H54 (cell line): ENCODE data around the gene EXOSC10.

Source experiments
- DNase-seq: peaks from one replicate; pipeline ENCODE4 v3.0.0; 2011; ENCODE audit warnings: low spot score, mixed read lengths; ENCODE audit not compliant: insufficient read length
- FAIRE-seq: peaks from 3 replicates; lab custom pipeline; 2011; peaks lifted over from hg19 to GRCh38; lab: Jason Lieb, UNC
- POLR2A ChIP-seq: IDR thresholded peaks from 2 replicates; pipeline ENCODE4 v1.6.1; 2011; ENCODE audit warnings: low read depth, mild to moderate bottlenecking, low read length

The EXOSC10 gene

GRCh38 chr1:11099310-11100148 lies at the start of gene EXOSC10:
Gene EXOSC10, minus strand, starts transcription at chr1:11099869. Its CDS starts 38 bp downstream, at chr1:11099831.
- FAIRE-seq (no peak), DNase-seq (peak; percentile 84)
- TF ChIP-seq POLR2A: peak; percentile 40; the same call in 1 of the 2 replicates

- no peak for TF ChIP-seq POLR2A
- FAIRE-seq (peak; percentile 27), DNase-seq (no peak)
These were observed 47.6 kb upstream of the EXOSC10 start for GRCh38 chr1:11147197-11147770.

- no peak for TF ChIP-seq POLR2A
- FAIRE-seq (no peak), DNase-seq (no peak)
These were observed 46.1 kb upstream of the EXOSC10 start for GRCh38 chr1:11145741-11146140.

DNA sequence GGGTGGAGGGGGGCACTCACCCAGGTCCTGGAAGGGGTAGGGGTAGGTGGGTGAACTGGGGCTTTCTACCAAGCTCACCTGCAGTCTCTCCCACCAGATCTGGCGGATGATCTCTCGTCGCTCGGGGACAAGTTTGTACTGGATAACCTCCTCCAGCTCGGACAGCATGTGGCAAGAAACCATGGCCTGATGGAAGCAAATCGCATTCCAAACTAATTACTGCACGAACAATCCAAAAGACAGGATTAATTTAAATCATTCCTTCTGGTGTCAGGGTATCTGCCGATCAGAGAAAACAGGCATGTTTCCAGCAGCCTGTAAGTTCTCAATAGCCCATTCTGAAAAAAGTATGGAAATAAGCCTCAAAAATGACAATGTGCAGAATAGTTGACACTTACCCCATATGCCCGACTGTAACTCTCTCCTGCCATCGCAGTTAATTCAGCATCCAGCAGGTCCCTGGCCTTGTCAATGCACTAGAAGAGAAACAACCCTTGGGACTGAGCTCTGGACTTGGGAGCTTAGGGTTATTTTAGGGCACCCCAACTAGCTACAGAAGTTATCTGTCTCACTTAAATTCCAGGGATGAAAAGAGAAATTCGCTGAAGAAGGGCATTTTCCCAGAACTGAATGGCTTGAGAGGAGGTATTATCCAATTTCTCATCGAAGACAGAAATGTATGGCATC lies 45.0 kb upstream of the EXOSC10 start:
- no peak for DNase-seq
- FAIRE-seq: no peak
- TF ChIP-seq POLR2A: no peak

GRCh38 chr1:11143907-11144306 lies 44.2 kb upstream of the EXOSC10 start:
- no peak for TF ChIP-seq POLR2A
- FAIRE-seq (no peak), DNase-seq (no peak)

DNA sequence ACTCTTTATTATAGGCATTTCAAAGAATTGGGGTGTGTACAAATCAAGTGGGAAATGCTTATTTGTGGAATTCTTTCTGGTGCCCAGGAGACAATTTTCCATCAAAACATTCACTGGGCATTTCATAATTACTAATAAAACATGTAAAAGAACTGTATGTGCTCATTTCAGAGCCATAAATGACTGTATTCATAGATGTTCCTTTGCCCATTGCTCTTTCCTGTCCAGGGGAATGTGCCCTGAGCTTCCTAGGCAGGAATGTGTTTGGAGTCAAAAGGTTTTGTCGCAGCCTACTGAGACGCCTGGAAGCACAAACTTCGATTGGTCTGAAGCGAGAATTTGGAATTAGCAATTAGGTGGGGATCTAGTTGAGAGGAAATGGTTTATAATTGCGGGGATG lies 43.7 kb upstream of the EXOSC10 start:
- no peak for TF ChIP-seq POLR2A
- no peak for FAIRE-seq

GRCh38 chr1:11142618-11143391 lies 43.1 kb upstream of the EXOSC10 start:
- no peak for DNase-seq
- no peak for TF ChIP-seq POLR2A
- no peak for FAIRE-seq

More for the DNA sequence above, 43.7 kb upstream of the EXOSC10 start:
- no peak for DNase-seq

DNA sequence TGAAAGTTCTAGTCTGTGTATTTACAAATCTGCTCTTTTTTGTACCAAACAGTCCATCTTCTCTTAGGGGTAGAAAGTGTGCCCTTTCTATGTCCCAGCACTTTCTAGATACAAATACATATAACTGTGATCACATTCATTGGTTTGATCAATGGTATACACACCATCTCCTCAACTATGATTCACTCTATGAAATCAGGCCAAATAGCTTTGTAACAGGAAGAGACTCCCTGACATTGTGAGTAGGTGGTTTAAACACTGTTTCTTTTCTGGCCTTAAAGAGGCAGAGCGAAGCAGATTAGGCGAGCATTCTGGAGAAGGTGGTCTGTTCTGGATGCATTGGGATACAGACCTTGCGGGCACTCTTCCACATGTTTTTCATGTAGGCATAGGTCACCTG lies 39.3 kb upstream of the EXOSC10 start:
- FAIRE-seq (no peak), DNase-seq (no peak)
- TF ChIP-seq POLR2A: no peak

- no peak for DNase-seq
- FAIRE-seq: no peak
- no peak for TF ChIP-seq POLR2A
These were observed 38.4 kb upstream of the EXOSC10 start for GRCh38 chr1:11138029-11138428.

DNA sequence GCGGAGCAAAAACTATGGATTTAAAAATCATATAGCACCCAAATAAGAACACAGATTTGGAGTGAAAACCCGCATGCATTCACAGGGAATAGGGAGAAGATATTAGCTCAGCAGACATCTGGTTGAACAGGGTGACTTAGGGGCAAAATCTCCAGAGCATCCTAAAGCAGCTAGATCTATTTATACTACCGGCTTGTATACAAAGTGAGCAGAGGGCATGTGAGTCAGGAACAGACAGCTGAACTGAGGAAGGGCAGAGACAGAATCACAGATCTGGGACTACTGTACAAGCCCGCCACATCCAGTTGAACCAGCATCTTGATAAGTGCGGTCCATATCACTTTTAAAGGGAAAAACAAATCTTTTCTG lies 35.2 kb upstream of the EXOSC10 start:
- no peak for DNase-seq
- no peak for TF ChIP-seq POLR2A

GRCh38 chr1:11134251-11134897 lies 34.7 kb upstream of the EXOSC10 start:
- DNase-seq: no peak
- FAIRE-seq: no peak
- no peak for TF ChIP-seq POLR2A

More for the DNA sequence above, 35.2 kb upstream of the EXOSC10 start:
- no peak for FAIRE-seq

GRCh38 chr1:11132563-11133293 lies 33.1 kb upstream of the EXOSC10 start:
- no peak for DNase-seq
- no peak for FAIRE-seq
- no peak for TF ChIP-seq POLR2A
